DOHH2 (cell line): Measurements from ENCODE around the gene C1QTNF6.

Experiments
- EZH2phosphoT487 ChIP-seq: fragments of 200-600 bp; sonication (generic); IDR thresholded peaks from 2 replicates; pipeline ENCODE4 v1.6.1; 2017; ENCODE audit warnings: borderline replicate concordance, mild to moderate bottlenecking, antibody characterized with exemption, low read length, moderate library complexity, mixed read lengths
- TF ChIP-seq, protein P1 (sequence below): fragments of 200-600 bp; sonication (generic); IDR thresholded peaks from one replicate; pipeline ENCODE4 v1.5.1; 2014; ENCODE audit warnings: antibody characterized with exemption, mild to moderate bottlenecking, low read depth, low read length; ENCODE audit not compliant: poor library complexity, severe bottlenecking

DNA sequence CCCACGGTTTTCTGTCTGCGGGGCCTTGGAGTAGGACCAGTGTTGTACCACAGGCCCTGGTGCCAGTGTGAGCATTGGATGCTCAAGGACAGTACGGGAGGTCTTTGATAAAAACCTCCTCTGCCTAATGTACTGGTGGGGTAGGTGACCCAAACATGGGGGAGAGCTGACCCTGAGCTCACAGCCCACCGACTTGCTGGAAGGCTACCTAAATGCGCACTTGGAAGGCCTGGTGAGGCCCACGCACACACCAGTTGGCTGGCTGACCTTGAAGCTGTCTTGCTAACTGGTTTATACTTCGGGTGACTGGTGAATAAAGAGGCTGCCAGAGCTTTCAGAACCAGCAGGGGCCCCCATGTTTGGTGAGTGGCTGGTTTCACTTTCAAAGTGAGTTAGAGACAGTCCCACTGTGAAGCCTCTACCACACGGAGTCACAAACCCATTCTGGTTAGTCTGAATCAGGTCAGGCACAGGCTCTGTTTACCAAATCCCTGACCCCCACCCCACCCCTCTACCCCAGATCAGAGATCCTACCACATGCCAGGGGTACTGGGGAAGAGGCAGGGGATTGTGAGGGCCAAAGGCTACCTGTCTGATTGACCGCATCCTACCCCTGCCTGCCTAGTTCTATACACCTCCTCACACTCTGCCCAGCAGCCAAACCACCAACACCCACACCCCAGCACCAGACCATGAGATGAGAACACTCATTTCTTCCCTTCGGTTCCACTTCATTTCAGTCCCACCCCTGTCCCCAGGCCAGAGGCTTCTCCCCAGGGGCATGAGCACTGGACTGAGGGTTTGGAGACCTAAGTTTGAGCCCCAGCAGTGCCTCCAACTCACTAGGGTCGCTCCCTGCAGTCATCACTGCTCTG is 25.6 kb downstream of the C1QTNF6 start:
- TF ChIP-seq, protein P1, sequence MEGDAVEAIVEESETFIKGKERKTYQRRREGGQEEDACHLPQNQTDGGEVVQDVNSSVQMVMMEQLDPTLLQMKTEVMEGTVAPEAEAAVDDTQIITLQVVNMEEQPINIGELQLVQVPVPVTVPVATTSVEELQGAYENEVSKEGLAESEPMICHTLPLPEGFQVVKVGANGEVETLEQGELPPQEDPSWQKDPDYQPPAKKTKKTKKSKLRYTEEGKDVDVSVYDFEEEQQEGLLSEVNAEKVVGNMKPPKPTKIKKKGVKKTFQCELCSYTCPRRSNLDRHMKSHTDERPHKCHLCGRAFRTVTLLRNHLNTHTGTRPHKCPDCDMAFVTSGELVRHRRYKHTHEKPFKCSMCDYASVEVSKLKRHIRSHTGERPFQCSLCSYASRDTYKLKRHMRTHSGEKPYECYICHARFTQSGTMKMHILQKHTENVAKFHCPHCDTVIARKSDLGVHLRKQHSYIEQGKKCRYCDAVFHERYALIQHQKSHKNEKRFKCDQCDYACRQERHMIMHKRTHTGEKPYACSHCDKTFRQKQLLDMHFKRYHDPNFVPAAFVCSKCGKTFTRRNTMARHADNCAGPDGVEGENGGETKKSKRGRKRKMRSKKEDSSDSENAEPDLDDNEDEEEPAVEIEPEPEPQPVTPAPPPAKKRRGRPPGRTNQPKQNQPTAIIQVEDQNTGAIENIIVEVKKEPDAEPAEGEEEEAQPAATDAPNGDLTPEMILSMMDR = no peak
- TF ChIP-seq EZH2phosphoT487 = no peak
